Prostate gland (tissue), 2 donors: ENCODE results near the gene AP2B1. TPM values are rescaled to one million over a fixed set of nuclear protein-coding genes. Genes with fewer than 3 reads are reported as not detected.

Source experiments
- DNase-seq: peaks from one replicate; pipeline ENCODE4 v3.0.0-alpha.2; 2019; ENCODE audit warnings: low spot score
- H3K27ac ChIP-seq, 2 donors: fragments of 200-600 bp; sonication (generic); 2 replicates each; pipeline ENCODE4 v1.5.1; 2017 to 2019
- H3K27me3 ChIP-seq: fragments of 200-600 bp; sonication (generic); replicated peaks from 2 replicates; pipeline ENCODE4 v1.5.1; 2019; ENCODE audit not compliant: insufficient read depth
- H3K36me3 ChIP-seq, 2 donors: fragments of 200-600 bp; sonication (generic); 1 replicate in 1 of 2; 2 replicates in 1 of 2; pipeline versions ENCODE4 v1.5.1 to v1.8.1; 2017 to 2019
- H3K4me1 ChIP-seq: fragments of 200-600 bp; sonication (generic); replicated peaks from 2 replicates; pipeline ENCODE4 v1.5.1; 2019
- H3K4me3 ChIP-seq, 2 donors: fragments of 200-600 bp; sonication (generic); 2 replicates each; pipeline ENCODE4 v1.5.1; 2017 to 2019
- H3K9me3 ChIP-seq: fragments of 200-600 bp; sonication (generic); 2 replicates; pipeline ENCODE4 v1.5.1; 2017
- CTCF ChIP-seq, 4 experiments: fragments of 200-600 bp in 2 of 4; fragments of 450-650 bp in 2 of 4; sonication (generic) in 2 of 4; IDR thresholded peaks; 1 replicate in 3 of 4; 2 replicates in 1 of 4; pipeline ENCODE4 v1.5.1; 2016 to 2019; ENCODE audit warnings: antibody characterized with exemption in 4 of 4, mild to moderate bottlenecking in 2 of 4, moderate library complexity in 2 of 4
- POLR2A ChIP-seq: fragments of 450-650 bp; IDR thresholded peaks from one replicate; pipeline ENCODE4 v1.6.1; 2016; ENCODE audit warnings: antibody characterized with exemption, mild to moderate bottlenecking
- POLR2AphosphoS5 ChIP-seq: sonication (generic); formaldehyde crosslinking; IDR thresholded peaks from one replicate; pipeline ENCODE4 v1.6.1; 2017; ENCODE audit warnings: antibody characterized with exemption
- WGBS: methylation state at CpG from one replicate; pipeline ENCODE4 v1.1.5; 2018; 5-methylcytosine and 5-hydroxymethylcytosine counted together
- intact Hi-C: fragments of 100-400 bp; cut with DNase I; formaldehyde crosslinking; loops from one replicate; pipeline ENCODE4 v1.14.2; 2022
- total RNA-seq, 2 donors: library from RNA; depleted of rRNA; stranded (reverse); fragments of >200 nt; gene quantifications; one replicate each; pipeline ENCODE4 v1.1.0, GENCODE V29; 2016

The AP2B1 gene
- total RNA-seq, 2 donors from 2014 or later, result 66.8 to 92.9 TPM

- H3K4me3 ChIP-seq, result no peak overlapping the region
- no peak for DNase-seq
- 92% methylated on average over 1 of the region's 1 CpG for WGBS
Measured at GRCh38 chr17:35705230-35705629, 118.1 kb downstream of the AP2B1 start.

DNA sequence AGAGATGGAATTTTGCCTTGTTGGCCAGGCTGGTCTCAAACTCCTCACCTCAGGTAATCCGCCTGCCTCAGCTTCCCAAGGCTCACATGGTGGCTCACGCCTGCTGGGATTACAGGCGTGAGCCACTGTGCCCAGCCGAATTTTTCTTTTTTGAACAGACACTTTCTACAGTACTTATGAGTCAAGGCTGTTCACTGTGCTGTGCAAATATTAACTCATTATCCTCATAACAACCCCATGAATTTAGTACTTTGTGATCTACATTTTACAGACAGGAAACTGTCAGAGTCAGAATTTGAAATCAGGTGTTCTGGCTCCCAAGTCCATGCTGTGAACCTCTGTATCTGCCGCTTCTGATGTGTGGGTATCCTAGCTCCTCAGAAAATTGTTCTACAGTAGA, 118.6 kb downstream of the AP2B1 start:
- H3K27me3 ChIP-seq, result no peaks in the 10 kb centered on the region
- intact Hi-C loops, result no loop called here
- DNase-seq, result no peak
- no peak overlapping the region for H3K4me3 ChIP-seq
- H3K9me3 ChIP-seq, result no peaks in the 10 kb centered on the region
- TF ChIP-seq POLR2AphosphoS5 (no peak), CTCF (IDR thresholded peaks at IDR 0.05) (no peak), POLR2A (no peak)
- H3K27ac ChIP-seq, result no peak overlapping the region
- 65% methylated on average over 5 of the region's 5 CpGs for WGBS
- H3K4me1 ChIP-seq, result no peaks in the 10 kb centered on the region
- H3K36me3 ChIP-seq, result no peaks in the 10 kb centered on the region

More at GRCh38 chr17:35705230-35705629, 118.1 kb downstream of the AP2B1 start:
- H3K27me3 ChIP-seq, result no peaks in the 10 kb centered on the region
- no peaks in the 10 kb centered on the region for H3K9me3 ChIP-seq
- TF ChIP-seq POLR2A (no peak), POLR2AphosphoS5 (no peak), CTCF (IDR thresholded peaks at IDR 0.05) (no peak)
- no peaks in the 10 kb centered on the region for H3K36me3 ChIP-seq
- H3K27ac ChIP-seq, result no peak overlapping the region
- no peaks in the 10 kb centered on the region for H3K4me1 ChIP-seq
- intact Hi-C loops, result no loop called here

GRCh38 chr17:35708149-35708548, 121.0 kb downstream of the AP2B1 start:
- H3K4me1 ChIP-seq, result no peaks in the 10 kb centered on the region
- no peaks in the 10 kb centered on the region for H3K9me3 ChIP-seq
- no peak overlapping the region for H3K27ac ChIP-seq
- H3K36me3 ChIP-seq, result no peaks in the 10 kb centered on the region
- TF ChIP-seq POLR2A, result no peak
- TF ChIP-seq POLR2AphosphoS5, result no peak
- no peak for TF ChIP-seq CTCF (IDR thresholded peaks at IDR 0.05)
- intact Hi-C loops, result no loop called here
- H3K27me3 ChIP-seq, result no peaks in the 10 kb centered on the region
- H3K4me3 ChIP-seq, result no peak overlapping the region
- 78% methylated on average over 3 of the region's 3 CpGs for WGBS
- DNase-seq, result no peak

DNA sequence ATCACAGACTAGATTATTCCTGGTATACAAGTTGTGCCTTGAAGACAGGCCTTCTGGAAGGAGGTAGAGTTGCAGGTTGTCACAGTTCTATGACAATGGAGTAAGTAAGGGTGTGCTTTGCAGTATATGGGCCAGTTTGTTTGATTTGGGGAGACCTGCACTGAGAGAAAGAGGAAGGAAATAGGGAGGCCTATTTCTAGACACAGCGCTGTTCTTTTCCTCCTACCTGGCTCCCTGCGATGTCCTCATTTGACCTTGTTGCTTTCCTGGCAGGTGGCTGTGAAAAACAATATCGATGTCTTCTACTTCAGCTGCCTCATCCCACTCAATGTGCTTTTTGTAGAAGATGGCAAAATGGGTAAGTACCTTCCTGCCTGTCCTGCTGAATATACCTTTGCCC, 121.8 kb downstream of the AP2B1 start:
- H3K9me3 ChIP-seq, result no peaks in the 10 kb centered on the region
- TF ChIP-seq POLR2A (no peak), CTCF (IDR thresholded peaks at IDR 0.05) (no peak)
- no peak overlapping the region for H3K27ac ChIP-seq
- DNase-seq, result no peak
- no peaks in the 10 kb centered on the region for H3K27me3 ChIP-seq
- no peak overlapping the region for H3K4me3 ChIP-seq
- WGBS, result 76% methylated on average over 3 of the region's 3 CpGs
- intact Hi-C loops, result no loop called here
- no peaks in the 10 kb centered on the region for H3K4me1 ChIP-seq
- no peaks in the 10 kb centered on the region for H3K36me3 ChIP-seq

DNA sequence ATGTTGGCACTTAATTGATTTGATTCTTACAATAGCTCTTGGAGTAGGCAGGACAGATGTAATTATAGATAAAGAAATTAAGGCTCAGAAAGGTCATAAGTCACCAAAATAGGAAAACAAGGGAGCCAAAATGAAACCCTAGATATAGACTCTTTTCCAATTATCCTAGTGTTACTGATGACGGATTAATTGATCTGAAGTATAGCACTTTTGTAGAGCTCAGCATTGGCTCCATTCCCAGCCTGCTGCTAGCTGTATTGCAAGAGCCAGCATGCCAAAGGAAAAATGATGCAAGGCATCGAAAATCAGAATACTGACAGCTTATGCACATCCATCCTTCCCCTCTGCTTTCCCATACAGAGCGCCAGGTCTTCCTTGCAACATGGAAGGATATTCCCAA, 122.8 kb downstream of the AP2B1 start:
- no peak overlapping the region for H3K27ac ChIP-seq
- TF ChIP-seq POLR2AphosphoS5, result no peak
- TF ChIP-seq CTCF (IDR thresholded peaks at IDR 0.05), result no peak
- TF ChIP-seq POLR2A, result no peak
- no peaks in the 10 kb centered on the region for H3K9me3 ChIP-seq
- no peaks in the 10 kb centered on the region for H3K36me3 ChIP-seq
- DNase-seq, result no peak
- H3K4me3 ChIP-seq, result no peak overlapping the region
- WGBS, result 67% methylated on average over 3 of the region's 3 CpGs
- no peaks in the 10 kb centered on the region for H3K27me3 ChIP-seq
- H3K4me1 ChIP-seq, result no peaks in the 10 kb centered on the region
- intact Hi-C loops, result no loop called here
